SHP77 (cell line): ENCODE measurements around the gene ATP13A3.
"Not testable (repeated sequence)": the region's sequence is repeated elsewhere in the genome, so short reads cannot be mapped to it uniquely, and the experiment has no call there.

Source experiments
- DNase-seq, 2 experiments: peaks; one replicate each; lab custom pipeline; 2025; lab: John Stamatoyannopoulos, UW

ATP13A3 gene

DNA sequence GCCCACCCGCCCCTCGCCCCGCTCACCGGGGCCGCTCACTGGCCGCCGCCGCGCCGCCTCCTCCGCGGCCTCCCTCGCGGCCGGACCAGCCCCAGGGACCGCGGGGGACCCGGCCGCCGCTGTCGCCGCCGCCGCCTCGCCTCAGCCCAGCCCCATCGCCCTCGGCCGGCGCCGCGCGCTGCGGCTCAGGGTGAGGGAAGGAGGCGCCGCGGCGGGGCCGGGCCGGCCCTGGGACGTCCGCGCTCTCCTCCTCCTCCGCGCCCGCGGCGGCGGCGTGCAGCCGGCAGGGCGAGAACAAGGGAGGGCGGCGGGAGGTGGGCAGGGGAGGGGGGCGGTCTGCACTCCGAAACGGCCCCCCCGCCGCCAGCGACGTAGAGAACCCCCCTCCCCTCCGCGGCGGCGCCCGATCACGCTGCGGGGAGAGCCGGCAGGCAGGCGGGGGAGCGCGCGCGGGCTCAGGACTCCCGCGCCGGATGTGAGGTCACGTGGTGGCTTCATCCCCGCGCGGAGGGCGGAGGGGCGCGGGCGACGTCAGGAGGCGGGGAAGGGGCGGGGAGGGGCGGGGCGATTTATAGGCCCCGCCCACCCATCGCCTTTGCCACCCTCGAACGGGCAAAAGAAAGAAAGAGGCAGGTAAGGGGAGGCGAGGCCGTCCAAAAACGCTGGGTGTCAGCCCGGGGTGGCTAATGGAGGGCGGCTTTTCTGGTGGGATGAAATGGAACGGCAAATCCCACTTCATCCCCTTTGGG, at the start of gene ATP13A3:
Gene ATP13A3 (minus strand): TSS at position 463 of the 749 bp plus-strand sequence. CDS start 24,812 bp downstream, outside the sequence.
- DNase-seq: peak; percentile 48 to 68

DNA sequence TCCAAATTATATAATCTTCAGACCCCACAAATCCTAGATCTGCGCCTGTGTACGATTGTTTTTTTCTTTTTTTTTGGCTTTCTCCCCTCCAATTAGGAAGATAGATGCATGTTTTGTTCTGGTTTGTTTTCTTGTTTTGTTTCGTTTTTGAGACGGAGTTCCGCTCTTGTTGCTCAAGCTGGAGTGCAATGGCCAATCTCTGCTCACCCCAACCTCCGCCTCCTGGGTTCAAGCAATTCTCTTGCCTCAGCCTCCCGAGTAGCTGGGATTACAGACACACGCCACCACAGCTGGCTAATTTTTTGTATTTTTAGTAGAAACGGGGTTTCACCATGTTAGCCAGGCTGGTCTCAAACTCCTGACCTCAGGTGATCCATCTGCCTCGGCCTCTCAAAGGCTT, 48.4 kb upstream of the ATP13A3 start:
- DNase-seq: not testable (repeated sequence)

DNA sequence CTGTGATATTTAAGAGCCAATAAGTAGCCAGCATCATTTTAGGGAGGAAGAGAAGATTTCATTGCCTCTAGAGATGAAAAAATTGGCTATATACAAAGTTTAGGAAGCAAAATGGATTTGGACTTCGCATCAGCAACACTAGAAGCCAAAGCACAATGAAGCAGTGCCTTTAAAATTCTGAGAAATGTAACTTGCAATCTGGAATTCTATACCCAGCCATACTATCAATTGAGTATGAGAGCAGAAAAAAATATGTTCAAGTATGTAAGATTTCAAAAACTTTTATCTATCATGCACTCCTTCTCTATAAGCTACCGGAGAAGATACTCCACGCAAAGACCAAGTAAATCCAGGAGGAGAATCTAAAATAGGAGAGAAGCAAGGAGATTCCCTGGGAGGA, 47.4 kb upstream of the ATP13A3 start:
- no peak for DNase-seq

DNA sequence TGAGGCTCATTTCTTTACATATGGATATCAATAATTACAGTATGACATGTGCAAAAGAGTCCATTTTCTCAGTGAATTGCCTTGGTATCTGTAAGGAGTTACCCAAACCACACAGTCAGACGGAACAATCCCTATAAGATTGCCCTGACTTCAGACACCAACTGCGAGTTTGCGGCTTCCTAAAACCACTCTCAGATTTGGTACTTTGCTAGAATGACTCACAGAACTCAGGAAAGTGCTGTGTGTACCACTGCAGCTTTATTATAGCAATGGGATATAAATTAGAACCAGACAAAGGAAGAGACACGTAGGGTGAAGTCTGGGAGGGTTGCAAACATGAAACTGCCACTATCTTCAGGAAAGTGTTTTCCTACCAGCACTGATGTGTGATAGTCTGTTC, 45.8 kb upstream of the ATP13A3 start:
- no peak for DNase-seq

DNA sequence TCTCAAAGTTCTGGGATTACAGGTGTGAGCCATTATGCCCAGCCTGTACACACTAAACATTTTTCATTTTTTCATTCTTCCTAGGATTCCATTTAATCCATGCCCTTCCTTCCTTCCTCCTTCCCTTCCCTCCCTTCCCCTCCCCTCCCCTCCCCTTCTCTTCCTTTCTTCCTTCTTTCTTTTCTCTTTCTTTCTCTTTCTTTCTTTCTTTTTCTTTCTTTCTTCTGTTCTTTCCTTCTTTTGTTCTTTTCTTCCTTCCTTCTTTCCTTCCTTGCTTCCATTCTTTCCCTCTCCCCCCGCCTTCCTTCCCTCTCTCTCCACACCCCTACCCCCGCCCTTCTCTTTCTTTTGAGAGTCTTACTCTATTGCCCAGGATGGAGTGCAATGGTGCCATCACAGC, 40.9 kb upstream of the ATP13A3 start:
- DNase-seq: no peak

DNA sequence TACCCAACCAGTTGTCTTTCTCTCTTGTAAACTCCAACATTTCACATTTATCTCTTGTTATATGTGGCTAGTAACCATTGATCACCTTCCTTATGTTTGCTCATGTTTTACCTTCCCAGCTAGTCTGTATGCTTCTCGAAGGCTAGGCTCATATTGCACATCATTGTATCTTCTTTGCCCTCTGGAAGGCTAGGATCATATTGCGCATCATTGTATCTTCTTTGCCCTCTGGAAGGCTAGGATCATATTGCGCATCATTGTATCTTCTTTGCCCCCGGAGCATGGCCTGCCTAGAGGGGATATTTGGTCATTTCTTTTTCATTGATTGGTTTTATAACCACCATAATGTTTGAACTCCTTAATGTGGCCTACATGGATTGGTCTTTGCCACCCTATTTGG, 39.4 kb upstream of the ATP13A3 start:
- DNase-seq: no peak

DNA sequence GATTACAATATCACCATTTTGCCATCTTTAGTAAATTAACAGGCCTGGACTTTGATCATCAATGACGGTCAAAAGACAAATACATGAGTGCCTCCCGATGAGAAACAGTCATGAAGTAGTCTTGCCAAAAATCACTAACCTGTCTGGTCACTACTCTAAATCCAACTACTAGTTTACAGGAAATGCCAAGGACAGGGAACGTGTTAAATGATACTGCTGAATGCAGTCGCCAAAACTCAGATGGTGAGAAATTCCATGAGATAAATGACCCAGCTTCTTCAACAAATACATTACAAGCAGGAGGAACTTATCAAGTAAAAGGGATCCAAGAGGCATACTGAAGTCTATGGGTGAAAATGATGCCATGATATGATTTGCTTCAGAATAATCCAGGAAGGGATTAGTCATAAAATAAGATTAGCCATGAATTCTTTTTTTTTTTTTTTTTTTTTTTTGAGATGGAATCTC, 35.8 kb upstream of the ATP13A3 start:
- no peak for DNase-seq

DNA sequence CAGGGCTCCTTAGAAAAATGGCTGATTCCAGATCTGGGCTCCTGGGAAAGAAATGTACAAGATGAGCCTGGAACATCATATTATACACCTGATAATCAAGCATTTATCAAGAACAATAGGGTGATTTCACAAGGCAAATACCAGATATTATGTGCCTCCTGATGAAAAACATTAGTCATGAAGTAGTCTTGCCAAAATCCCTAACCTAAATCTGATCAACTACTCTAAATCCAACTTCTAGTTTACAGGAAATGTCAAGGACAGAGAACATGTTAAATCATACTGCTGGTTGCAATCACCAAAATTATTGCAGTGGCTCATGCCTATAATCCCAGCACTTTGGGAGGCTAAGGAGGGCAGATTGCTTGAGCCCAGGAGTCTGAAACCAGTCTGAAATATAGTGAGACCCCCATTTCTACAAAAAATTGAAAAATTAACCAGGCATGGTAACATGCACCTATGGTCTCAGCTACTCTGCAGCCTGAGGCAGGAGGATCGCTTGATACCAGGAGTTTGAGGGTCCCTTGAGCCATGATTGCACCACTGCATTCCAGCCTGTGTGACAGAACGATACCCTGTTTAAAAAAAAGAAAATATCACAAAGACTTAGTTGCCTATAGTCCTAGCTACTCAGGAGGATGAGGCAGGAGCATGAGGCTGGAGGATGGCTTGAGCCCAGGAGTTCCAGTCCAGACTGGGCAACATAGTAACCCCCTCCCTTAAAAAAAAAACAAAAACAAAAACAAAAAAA, 34.9 kb upstream of the ATP13A3 start:
- no peak for DNase-seq

DNA sequence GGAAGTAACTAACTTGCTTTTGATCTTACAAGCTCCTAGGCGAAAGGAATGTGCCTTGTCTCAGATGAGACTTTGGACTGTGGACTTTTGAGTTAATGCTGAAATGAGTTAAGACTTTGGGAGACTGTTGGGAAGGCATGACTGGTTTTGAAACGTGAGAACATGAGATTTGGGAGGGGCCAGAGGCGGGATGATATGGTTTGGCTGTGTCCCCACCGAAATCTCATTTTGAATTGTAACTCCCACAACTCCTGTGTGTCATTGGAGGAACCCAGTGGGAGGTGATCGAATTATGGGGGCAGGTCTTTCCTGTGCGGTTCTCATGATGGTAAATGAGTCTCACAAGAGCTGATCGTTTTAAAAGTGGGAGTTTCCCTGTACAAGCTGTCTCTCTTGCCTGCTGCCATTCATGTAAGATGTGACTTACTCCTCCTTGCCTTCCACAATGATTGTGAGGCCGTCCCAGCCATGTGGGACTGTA, 33.9 kb upstream of the ATP13A3 start:
- not testable (repeated sequence) for DNase-seq

DNA sequence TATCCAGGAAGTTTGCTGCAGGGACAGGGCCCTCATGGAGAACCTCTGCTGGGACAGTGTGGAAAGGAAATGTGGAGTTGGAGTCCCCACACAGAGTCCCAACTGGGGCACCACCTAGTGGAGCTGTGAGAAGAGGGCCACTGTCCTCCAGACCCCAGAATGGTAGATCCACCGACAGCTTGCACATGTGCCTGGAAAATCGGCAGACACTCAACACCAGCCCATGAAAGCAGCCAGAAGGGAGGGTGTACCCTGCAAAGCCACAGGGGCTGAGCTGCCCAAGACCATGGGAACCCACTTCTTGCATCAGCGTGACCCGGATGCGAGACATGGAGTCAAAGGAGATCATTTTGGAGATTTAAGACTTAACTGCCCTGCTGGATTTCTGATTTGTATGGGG, 33.4 kb upstream of the ATP13A3 start:
- DNase-seq: not testable (repeated sequence)

DNA sequence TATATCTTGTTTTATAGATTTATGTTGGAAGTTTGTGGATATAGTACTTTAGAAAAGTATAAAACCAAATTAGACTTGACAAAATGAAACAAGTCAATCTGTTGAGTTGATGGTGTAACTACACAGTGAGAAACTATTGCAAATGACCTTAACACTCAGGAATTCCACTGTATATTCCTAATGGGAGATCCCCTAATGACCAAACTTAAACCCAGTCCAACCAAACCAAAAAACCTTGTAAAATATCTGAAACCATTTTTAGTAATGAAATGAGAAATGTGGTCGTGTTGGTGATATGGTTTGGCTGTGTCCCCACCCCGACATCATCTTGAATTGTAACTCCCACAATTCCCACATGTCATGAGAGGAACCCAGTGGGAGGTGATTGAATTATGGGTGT, 31.9 kb upstream of the ATP13A3 start:
- DNase-seq: no peak

DNA sequence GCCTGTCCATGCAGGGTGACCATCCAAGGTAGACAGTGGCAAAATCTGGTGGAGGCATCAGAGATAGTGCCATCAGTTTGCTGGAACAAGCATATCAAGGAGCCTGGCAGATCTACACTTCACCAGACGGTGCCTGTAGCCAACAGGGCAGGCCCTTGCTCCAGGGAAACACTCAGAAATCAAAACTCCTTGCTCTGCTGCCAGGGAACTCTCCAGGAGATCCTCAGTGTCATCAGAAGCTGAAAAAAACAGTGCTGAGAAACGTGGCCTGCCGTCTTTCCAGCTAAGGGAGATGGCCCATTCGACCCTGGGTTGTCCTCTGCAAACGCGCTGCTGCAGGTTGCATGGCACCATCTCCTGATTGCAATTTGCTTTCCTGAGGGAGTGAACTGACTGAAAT, 30.5 kb upstream of the ATP13A3 start:
- DNase-seq: no peak

DNA sequence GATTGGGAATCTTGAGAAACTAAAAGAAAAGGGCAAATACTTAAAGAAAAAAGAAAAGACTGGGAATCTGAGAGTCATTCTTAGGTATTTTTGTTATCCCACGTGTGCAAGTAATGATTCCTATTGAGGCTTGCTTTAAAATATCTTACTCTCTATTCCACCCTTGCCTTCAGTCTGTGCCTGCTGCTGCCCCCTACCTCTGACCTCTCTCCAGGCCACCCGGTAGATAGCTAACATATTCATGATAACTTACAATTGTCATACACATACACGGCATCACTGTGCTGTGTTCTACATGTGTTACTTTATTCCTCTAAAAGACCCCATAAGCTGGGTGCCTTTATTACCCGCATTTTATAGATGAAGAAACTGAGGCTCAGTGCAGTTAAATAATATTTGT, 27.8 kb upstream of the ATP13A3 start:
- no peak for DNase-seq

DNA sequence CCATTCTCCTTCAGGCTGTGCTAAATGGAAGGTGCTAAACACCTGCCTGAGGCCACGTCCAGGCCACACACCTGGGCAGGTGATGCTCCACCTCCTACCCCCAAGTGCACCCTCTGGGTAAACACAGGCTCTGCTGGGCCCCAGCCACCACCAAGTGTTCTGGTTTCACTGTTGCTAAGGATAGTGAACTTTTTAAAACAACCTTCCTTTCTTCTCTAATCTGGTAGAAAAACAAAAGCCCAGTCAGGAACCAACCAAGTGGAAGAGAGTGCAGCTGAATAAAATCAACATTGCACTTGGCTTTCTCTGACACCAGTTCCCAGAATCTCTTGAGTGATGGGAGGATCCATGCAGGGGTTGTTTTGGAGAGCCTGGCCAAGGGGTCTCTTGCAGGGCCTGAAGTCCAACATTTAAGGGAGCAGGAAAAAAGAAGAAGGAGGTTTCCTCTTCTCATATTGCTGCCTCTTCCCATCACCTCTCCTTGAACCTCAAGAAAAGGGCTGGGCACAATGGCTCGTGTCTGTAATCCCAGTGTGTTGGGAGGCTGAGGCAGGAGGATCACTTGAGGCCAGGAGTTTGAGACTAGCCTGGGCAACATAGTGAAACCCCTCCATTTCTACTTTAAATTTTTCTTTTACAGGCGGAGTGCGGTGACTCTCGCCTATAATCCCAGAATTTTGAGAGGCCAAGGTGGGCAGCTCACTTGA, 26.2 kb upstream of the ATP13A3 start:
- no peak for DNase-seq

DNA sequence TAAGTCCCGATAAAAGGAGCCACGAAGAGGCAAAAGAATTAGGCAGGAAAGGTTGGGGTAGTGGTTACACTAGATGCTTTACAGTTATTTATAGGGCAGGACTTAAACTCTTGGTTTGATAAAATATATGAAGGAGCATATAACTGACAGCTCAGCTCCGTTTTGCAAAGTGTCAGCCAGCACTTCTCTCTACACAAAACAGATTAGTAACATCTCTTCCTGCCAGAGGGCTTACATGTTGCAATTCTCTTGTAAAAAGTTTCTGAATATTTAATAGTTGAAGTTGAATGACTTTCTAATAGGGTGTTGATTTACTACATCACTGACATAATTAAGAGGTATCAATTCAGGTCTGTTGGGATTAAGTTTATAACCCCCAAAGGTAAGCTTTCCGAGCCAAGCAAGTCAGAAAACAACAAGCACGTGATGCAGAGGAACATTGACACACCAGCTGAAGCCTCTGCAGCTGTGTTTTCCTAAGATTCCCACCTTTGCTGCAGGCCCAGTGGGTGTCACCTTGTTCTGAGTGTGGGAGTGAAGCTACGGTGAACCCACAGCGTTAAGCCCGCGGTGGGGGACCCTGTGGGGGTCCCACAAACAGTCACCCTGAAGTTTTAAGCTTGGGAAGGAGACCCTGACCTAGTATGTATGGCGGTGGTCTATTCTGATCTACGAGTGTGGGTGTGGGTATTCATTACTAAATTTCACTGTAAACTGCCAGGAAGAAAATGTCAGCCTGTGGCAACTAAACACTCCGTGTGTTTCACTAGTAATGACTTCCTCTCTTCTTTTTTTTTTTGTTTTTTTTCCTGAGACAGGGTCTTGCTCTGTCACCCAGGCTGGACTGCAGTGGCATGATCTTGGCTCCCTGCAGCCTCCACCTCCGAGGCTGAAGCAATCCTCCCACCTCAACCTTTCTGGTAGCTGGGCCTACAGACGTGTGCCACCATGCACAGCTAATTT, 22.0 kb upstream of the ATP13A3 start:
- no peak for DNase-seq

DNA sequence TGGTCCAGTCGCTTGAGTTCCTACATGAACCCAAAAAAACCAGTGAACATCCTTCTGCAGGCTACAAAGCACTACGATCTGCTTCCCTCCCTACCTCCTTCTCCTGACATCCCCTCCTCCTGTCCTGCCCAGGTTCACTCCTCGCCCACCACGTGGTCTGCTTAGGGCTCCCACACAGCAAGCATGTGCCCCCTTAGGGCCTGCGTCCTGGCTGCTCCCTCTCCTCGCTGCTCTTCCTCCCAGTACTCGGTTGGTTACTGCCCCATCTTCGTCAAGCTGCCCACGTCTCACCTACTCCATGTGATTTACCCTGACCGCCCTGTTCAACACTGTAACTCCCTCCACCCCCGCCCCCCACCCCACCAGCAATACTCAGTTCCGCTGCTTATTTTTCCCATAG, 20.8 kb upstream of the ATP13A3 start:
- DNase-seq: no peak

DNA sequence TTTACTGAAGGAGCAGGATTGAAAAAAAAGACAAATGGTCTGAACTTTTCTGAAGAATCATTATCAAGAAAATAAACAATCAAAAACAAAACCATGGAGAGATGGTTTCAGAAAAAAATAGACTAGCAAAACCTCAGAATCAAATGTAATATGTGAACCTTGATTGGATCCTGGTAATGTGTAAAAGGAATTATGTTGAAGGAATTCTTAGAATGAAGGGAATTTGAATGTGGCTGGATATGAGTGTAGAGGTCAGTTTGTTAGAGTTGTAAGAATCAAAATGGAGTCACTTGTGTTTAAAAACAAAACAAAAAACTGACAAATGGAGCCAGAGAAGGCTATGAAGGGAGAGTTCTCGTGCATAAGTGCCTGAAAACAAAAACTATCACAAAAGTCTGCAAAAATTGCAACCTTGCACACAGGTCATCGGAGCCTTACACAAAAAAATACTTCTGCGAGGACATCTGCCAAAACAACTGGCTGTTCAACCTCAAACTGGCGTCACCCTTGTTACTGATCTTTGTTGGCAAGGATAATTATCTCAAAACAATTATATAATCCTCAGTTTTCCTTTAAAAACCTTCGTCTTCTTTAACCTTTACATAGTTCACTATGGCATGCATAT, 19.1 kb upstream of the ATP13A3 start:
- no peak for DNase-seq

DNA sequence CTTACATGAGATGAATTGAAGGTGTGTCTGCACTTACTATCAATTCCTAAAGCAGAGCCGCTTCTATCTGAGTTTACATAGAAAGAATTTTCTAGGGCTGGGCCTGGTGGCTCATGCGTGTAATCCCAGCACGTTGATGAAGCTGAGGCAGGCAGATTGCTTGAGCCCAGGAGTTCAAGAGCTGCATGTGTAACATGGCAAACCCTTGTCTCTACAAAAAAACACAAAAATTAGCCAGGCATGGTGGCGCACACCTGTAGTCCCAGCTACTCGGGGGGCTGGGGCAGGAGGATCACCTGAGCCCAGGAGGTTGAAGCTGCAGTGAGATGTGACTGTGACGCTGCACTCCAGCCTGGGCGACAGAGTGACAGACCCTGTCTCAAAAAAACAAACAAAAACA, 18.1 kb upstream of the ATP13A3 start:
- DNase-seq: no peak

DNA sequence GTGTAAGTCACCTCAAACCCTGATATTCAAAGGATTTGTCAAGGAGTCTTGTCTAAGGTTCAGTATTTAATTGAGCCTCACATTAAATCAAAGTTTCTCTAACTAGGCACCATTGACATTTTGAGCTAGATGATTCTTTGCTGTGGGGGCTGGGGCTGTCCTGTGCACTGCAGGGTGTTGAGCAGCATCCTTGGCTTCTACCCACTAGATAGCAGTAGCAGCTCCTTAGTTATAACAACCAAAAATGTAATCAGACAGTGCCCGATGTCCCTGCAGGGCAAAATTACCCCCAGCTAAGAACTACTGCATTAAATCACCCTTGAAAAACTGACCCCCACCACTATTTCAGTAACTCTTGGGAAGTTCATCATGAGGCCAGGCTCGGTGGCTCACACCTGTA, 17.3 kb upstream of the ATP13A3 start:
- no peak for DNase-seq

DNA sequence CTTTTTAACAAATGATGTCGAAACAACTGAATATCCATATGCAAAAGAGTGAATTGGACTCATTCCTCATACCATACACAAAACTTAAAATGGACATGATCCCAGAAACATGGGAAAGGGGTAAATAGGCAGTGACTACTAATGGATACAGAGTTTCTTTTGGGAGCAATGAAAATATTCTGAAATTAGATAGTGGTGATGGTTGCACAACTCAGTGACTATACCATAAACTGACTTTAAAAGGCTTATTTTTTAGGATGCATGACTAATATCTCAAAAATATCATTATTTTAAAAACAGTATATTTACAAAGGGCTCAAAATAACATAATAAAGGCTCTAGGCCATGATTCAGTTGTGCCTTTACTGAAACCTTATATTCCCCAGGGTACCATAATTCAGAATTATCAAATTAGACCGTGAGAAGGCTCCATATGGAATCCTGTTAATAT, 16.3 kb upstream of the ATP13A3 start:
- no peak for DNase-seq

DNA sequence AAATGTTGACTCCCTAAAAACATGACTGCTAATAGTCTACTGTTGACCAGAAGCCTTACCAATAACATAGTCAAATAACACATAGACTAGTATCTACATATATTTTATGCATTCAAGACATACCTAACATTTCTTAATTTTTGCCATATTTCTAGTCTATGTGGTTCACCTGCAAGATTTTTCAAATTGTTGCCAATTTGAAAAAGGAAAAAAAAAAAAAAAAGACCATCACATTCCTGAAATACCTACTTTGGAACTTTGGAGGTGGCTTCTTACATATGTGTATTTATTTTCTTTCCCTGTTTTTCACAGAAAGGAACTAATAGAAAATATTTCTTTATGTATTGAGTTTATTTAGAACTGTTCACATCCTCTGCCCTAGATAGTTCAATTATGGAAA, 13.4 kb upstream of the ATP13A3 start:
- no peak for DNase-seq
